Measurements from ENCODE around the gene LRRC4C. TPM values are rescaled to one million over a fixed set of nuclear protein-coding genes. Genes with fewer than 3 reads are reported as not detected.

The LRRC4C gene
- total RNA-seq, 3 donors from 2014 or later = 0.29 to 4.1 TPM; not detected in 1

GRCh38 chr11:40754297-40754696, 705.2 kb downstream of the LRRC4C start:
- ATAC-seq (no peak), DNase-seq (no peak)
- H3K36me3 ChIP-seq (ENCODE audit: low read depth) = no peaks in the 10 kb centered on the region
- TF ChIP-seq CTCF (IDR thresholded peaks at IDR 0.05) = no peak
- intact Hi-C loops (cut with DNase I, micrococcal nuclease) = no loop called here
- H3K9me3 ChIP-seq = peaks cover 34% of the 10 kb centered on the region
- H3K4me3 ChIP-seq = no peak overlapping the region
- H3K4me1 ChIP-seq (ENCODE audit: low read depth) = no peaks in the 10 kb centered on the region

GRCh38 chr11:40746282-40746681, 713.2 kb downstream of the LRRC4C start:
- intact Hi-C loops (cut with DNase I, micrococcal nuclease) = no loop called here
- no peak overlapping the region for H3K4me3 ChIP-seq
- no peaks in the 10 kb centered on the region for H3K4me1 ChIP-seq (ENCODE audit: low read depth)
- ATAC-seq (no peak), DNase-seq (no peak)
- H3K9me3 ChIP-seq = peaks cover 37% of the 10 kb centered on the region
- TF ChIP-seq CTCF (IDR thresholded peaks at IDR 0.05) = no peak
- no peaks in the 10 kb centered on the region for H3K36me3 ChIP-seq (ENCODE audit: low read depth)

GRCh38 chr11:40732132-40732531, 727.3 kb downstream of the LRRC4C start:
- TF ChIP-seq CTCF (IDR thresholded peaks at IDR 0.05) = no peak
- DNase-seq = no peak
- Histone ChIP-seq H3K36me3 (ENCODE audit: low read depth) (no peaks in the 10 kb centered on the region), H3K9me3 (peaks cover 45% of the 10 kb centered on the region), H3K4me1 (ENCODE audit: low read depth) (no peaks in the 10 kb centered on the region), H3K4me3 (no peak overlapping the region)
- intact Hi-C loops (cut with DNase I, micrococcal nuclease) = no loop called here
- ATAC-seq = no peak

- Histone ChIP-seq H3K9me3 (peaks cover 13% of the 10 kb centered on the region), H3K36me3 (ENCODE audit: low read depth) (no peaks in the 10 kb centered on the region), H3K4me3 (no peak overlapping the region), H3K4me1 (ENCODE audit: low read depth) (no peaks in the 10 kb centered on the region)
- ATAC-seq (no peak), DNase-seq (no peak)
- no peak for TF ChIP-seq CTCF (IDR thresholded peaks at IDR 0.05)
- intact Hi-C loops (cut with DNase I, micrococcal nuclease) = no loop called here
Measured at GRCh38 chr11:40722179-40722795, 737.2 kb downstream of the LRRC4C start.

- H3K36me3 ChIP-seq (ENCODE audit: low read depth) = no peaks in the 10 kb centered on the region
- H3K4me3 ChIP-seq = no peak overlapping the region
- intact Hi-C loops (cut with DNase I, micrococcal nuclease) = no loop called here
- peaks cover 23% of the 10 kb centered on the region for H3K9me3 ChIP-seq
- H3K4me1 ChIP-seq (ENCODE audit: low read depth) = no peaks in the 10 kb centered on the region
- TF ChIP-seq CTCF (IDR thresholded peaks at IDR 0.05) = no peak
- ATAC-seq (no peak), DNase-seq (no peak)
Measured at GRCh38 chr11:40716344-40717130, 742.9 kb downstream of the LRRC4C start.

All from mucosa of descending colon (tissue), 3 donors.